Epidermal melanocyte (primary cell): Measurements from ENCODE around the gene SLC35E4.
A peak's percentile ranks its signal among the peaks of the same experiment; 100 is the strongest.
"Not testable (repeated sequence)": the region's sequence is repeated elsewhere in the genome, so short reads cannot be mapped to it uniquely, and the experiment has no call there.

Source experiments
- DNase-seq: peaks from one replicate; pipeline ENCODE4 v3.0.0; 2011; ENCODE audit warnings: low spot score; ENCODE audit not compliant: insufficient read length

SLC35E4 gene

GRCh38 chr22:30611197-30611596 is 24.4 kb upstream of the SLC35E4 start:
- DNase-seq, result no peak

GRCh38 chr22:30612789-30613188 is 22.8 kb upstream of the SLC35E4 start:
- no peak for DNase-seq

GRCh38 chr22:30614268-30614667 is 21.3 kb upstream of the SLC35E4 start:
- no peak for DNase-seq

GRCh38 chr22:30614879-30615278 is 20.7 kb upstream of the SLC35E4 start:
- no peak for DNase-seq

- no peak for DNase-seq
These were observed 20.0 kb upstream of the SLC35E4 start for GRCh38 chr22:30615543-30615954.

- no peak for DNase-seq
These were observed 17.8 kb upstream of the SLC35E4 start for GRCh38 chr22:30617819-30618218.

GRCh38 chr22:30619909-30620308 is 15.7 kb upstream of the SLC35E4 start:
- DNase-seq, result not testable (repeated sequence)

- DNase-seq, result no peak
These were observed 9.2 kb upstream of the SLC35E4 start for GRCh38 chr22:30626413-30626812.

GRCh38 chr22:30627471-30627870 is 8.1 kb upstream of the SLC35E4 start:
- no peak for DNase-seq

GRCh38 chr22:30628491-30628890 is 7.1 kb upstream of the SLC35E4 start:
- no peak for DNase-seq

GRCh38 chr22:30631469-30631868 is 4.1 kb upstream of the SLC35E4 start:
- DNase-seq, result not testable (repeated sequence)

GRCh38 chr22:30634471-30635233 is 929 bp upstream of the SLC35E4 start:
- DNase-seq, result peak; percentile 98

GRCh38 chr22:30636226-30637077 is 871 bp downstream of the SLC35E4 start:
- no peak for DNase-seq

GRCh38 chr22:30637701-30638114 is 2.1 kb downstream of the SLC35E4 start:
- no peak for DNase-seq

GRCh38 chr22:30640361-30640760 is 4.8 kb downstream of the SLC35E4 start:
- DNase-seq, result no peak

- no peak for DNase-seq
These were observed 5.4 kb downstream of the SLC35E4 start for GRCh38 chr22:30640839-30641430.

GRCh38 chr22:30643055-30643875 is 7.7 kb downstream of the SLC35E4 start:
- no peak for DNase-seq

GRCh38 chr22:30646518-30647160 is 11.1 kb downstream of the SLC35E4 start:
- DNase-seq, result no peak

GRCh38 chr22:30647536-30647935 is 12.0 kb downstream of the SLC35E4 start:
- no peak for DNase-seq

- no peak for DNase-seq
These were observed 13.2 kb downstream of the SLC35E4 start for GRCh38 chr22:30648825-30649224.
